ENCODE measurements around the gene SLC41A2. TPM values are rescaled to one million over a fixed set of nuclear protein-coding genes. Genes with fewer than 3 reads are reported as not detected.

Gene SLC41A2
- polyA plus RNA-seq, 3 donors: 0.08 to 0.27 TPM; not detected in 1

- WGBS (ENCODE audit: insufficient coverage): 100% methylated on average over 1 of the region's 2 CpGs
- H3K4me1 Mint-ChIP-seq: no peaks in the 10 kb centered on the region
- H3K9ac ChIP-seq (ENCODE audit: insufficient read depth, low read length, poor library complexity, severe bottlenecking): no peak overlapping the region
- no peaks in the 10 kb centered on the region for H3K36me3 Mint-ChIP-seq
- H3K27me3 Mint-ChIP-seq (ENCODE audit: low read depth in 3 of 3): peaks cover 0 to 9% (median 5%) of the 10 kb centered on the region in 3 donors
- H3K27me3 ChIP-seq (ENCODE audit: control insufficient read depth in 2 of 2, insufficient read depth in 2 of 2, low read length in 2 of 2): no peaks in the 10 kb centered on the region
- H4K20me1 ChIP-seq (ENCODE audit: insufficient read depth, low read length): no peaks in the 10 kb centered on the region
- no peaks in the 10 kb centered on the region for H3K36me3 ChIP-seq (replicated peaks in 1 of 2; ENCODE audit: control insufficient read depth in 1 of 2, insufficient read depth in 2 of 2, low read length in 2 of 2)
- TF ChIP-seq CTCF (IDR thresholded peaks at IDR 0.05): no peak
- no peak overlapping the region for H3K4me3 Mint-ChIP-seq
- H3K9me3 Mint-ChIP-seq: peaks cover 0 to 2% (median 0%) of the 10 kb centered on the region in 7 donors
- no peak overlapping the region for H2AFZ ChIP-seq (ENCODE audit: insufficient read depth, low read depth, low read length, poor library complexity, severe bottlenecking)
- no peak for DNase-seq
- no peak overlapping the region for H3K27ac Mint-ChIP-seq
- no peaks in the 10 kb centered on the region for H3K4me1 ChIP-seq (ENCODE audit: control insufficient read depth in 1 of 2, insufficient read depth in 2 of 2, low read length in 2 of 2)
- intact Hi-C loops (cut with micrococcal nuclease): no loop called here
- no peak overlapping the region for H3K4me3 ChIP-seq (replicated peaks in 1 of 3; ENCODE audit: low read depth in 2 of 3, low read length in 3 of 3)
- H3K9me3 ChIP-seq (replicated peaks in 1 of 2; ENCODE audit: control insufficient read depth in 1 of 2, insufficient read depth in 1 of 2, low read length in 2 of 2): no peaks in the 10 kb centered on the region
- no peak overlapping the region for H3K4me2 ChIP-seq (replicated peaks; ENCODE audit: extremely low read depth, low read length, poor library complexity, severe bottlenecking)
- H3K79me2 ChIP-seq (ENCODE audit: insufficient read depth, low read length): no peaks in the 10 kb centered on the region
- no peak overlapping the region for H3K27ac ChIP-seq (ENCODE audit: low read depth in 1 of 2, low read length in 2 of 2)
These were observed 22.2 kb downstream of the SLC41A2 start for GRCh38 chr12:104935886-104936285.

GRCh38 chr12:104933778-104934177 lies 24.3 kb downstream of the SLC41A2 start:
- H3K27me3 ChIP-seq (ENCODE audit: control insufficient read depth in 2 of 2, insufficient read depth in 2 of 2, low read length in 2 of 2): no peaks in the 10 kb centered on the region
- no peak overlapping the region for H3K27ac ChIP-seq (ENCODE audit: low read depth in 1 of 2, low read length in 2 of 2)
- no peaks in the 10 kb centered on the region for H3K9me3 ChIP-seq (replicated peaks in 1 of 2; ENCODE audit: control insufficient read depth in 1 of 2, insufficient read depth in 1 of 2, low read length in 2 of 2)
- Mint-ChIP-seq H3K27ac (no peak overlapping the region), H3K4me3 (no peak overlapping the region), H3K36me3 (no peaks in the 10 kb centered on the region), H3K4me1 (no peaks in the 10 kb centered on the region), H3K27me3 (ENCODE audit: low read depth in 3 of 3) (peaks cover 0 to 6% (median 5%) of the 10 kb centered on the region in 3 donors), H3K9me3 (peaks cover 0 to 2% (median 0%) of the 10 kb centered on the region in 7 donors)
- 100% methylated on average over 1 of the region's 3 CpGs for WGBS (ENCODE audit: insufficient coverage)
- intact Hi-C loops (cut with micrococcal nuclease): no loop called here
- H3K36me3 ChIP-seq (replicated peaks in 1 of 2; ENCODE audit: control insufficient read depth in 1 of 2, insufficient read depth in 2 of 2, low read length in 2 of 2): no peaks in the 10 kb centered on the region
- DNase-seq: no peak
- H3K4me2 ChIP-seq (replicated peaks; ENCODE audit: extremely low read depth, low read length, poor library complexity, severe bottlenecking): no peak overlapping the region
- no peaks in the 10 kb centered on the region for H4K20me1 ChIP-seq (ENCODE audit: insufficient read depth, low read length)
- H2AFZ ChIP-seq (ENCODE audit: insufficient read depth, low read depth, low read length, poor library complexity, severe bottlenecking): no peak overlapping the region
- TF ChIP-seq CTCF (IDR thresholded peaks at IDR 0.05): no peak
- H3K9ac ChIP-seq (ENCODE audit: insufficient read depth, low read length, poor library complexity, severe bottlenecking): no peak overlapping the region
- H3K4me1 ChIP-seq (ENCODE audit: control insufficient read depth in 1 of 2, insufficient read depth in 2 of 2, low read length in 2 of 2): no peaks in the 10 kb centered on the region
- H3K79me2 ChIP-seq (ENCODE audit: insufficient read depth, low read length): no peaks in the 10 kb centered on the region
- H3K4me3 ChIP-seq (replicated peaks in 1 of 3; ENCODE audit: low read depth in 2 of 3, low read length in 3 of 3): no peak overlapping the region
